T-cell (primary cell): ENCODE results near the gene PCMTD2. TPM values are rescaled to one million over a fixed set of nuclear protein-coding genes. Genes with fewer than 3 reads are reported as not detected.

Experiments
- ATAC-seq, 4 experiments: fragments of 200-7000 bp in 3 of 4; fragments of 150-1000 bp in 1 of 4; cut with Tn5 transposase; replicated peaks in 1 of 4; 1 replicate in 3 of 4; 2 replicates in 1 of 4; pipeline ENCODE4 v1.10.0; 2021; ENCODE audit warnings: moderate library complexity in 3 of 4, mild to moderate bottlenecking in 2 of 4, moderate number of reproducible peaks in 1 of 4
- CTCF ChIA-PET, 2 donors: fragments of 300-600 bp; sonication (Branson Sonifier 250); formaldehyde crosslinking; loops; one replicate each; lab custom pipeline; 2022; ENCODE audit warnings: antibody characterized with exemption in 2 of 2; lab: Charles Lee
- POLR2A ChIA-PET, 2 donors: fragments of 300-600 bp; sonication (Branson Sonifier 250); formaldehyde crosslinking; loops; one replicate each; lab custom pipeline; 2022; ENCODE audit warnings: antibody characterized with exemption in 2 of 2; lab: Charles Lee
- DNase-seq, 35 experiments: peaks; one replicate each; pipeline versions ENCODE4 v3.0.0 to v3.0.0-alpha.2; 2013 to 2023
- H3K27ac ChIP-seq: one replicate; pipeline ENCODE4 v1.5.1; 2013; ENCODE audit warnings: low read length
- H3K27me3 ChIP-seq, 2 experiments: replicated peaks in 1 of 2; 1 replicate in 1 of 2; 2 replicates in 1 of 2; pipeline versions ENCODE4 v1.6.1 to v1.7.0; 2013; ENCODE audit warnings: low read length in 1 of 2, mixed read lengths in 1 of 2; ENCODE audit not compliant: control insufficient read depth in 2 of 2, insufficient read depth in 2 of 2; ENCODE audit errors: extremely low read depth in 1 of 2
- H3K36me3 ChIP-seq, 2 donors: 1 replicate in 1 of 2; 2 replicates in 1 of 2; pipeline versions ENCODE4 v1.6.1 to v1.7.0; 2013; ENCODE audit warnings: low read length in 1 of 2; ENCODE audit not compliant: control insufficient read depth in 2 of 2, insufficient read depth in 1 of 2; ENCODE audit errors: extremely low read depth in 1 of 2
- H3K4me1 ChIP-seq, 2 experiments: 1 replicate in 1 of 2; 2 replicates in 1 of 2; pipeline versions ENCODE4 v1.6.1 to v1.7.0; 2013; ENCODE audit warnings: low read length in 2 of 2, mixed read lengths in 1 of 2; ENCODE audit not compliant: insufficient read depth in 2 of 2, control insufficient read depth in 1 of 2; ENCODE audit errors: extremely low read depth in 1 of 2
- H3K4me3 ChIP-seq, 2 donors: 1 replicate in 1 of 2; 2 replicates in 1 of 2; pipeline versions ENCODE4 v1.5.1 to v1.7.0; 2013; ENCODE audit warnings: mild to moderate bottlenecking in 2 of 2, low read length in 1 of 2, moderate library complexity in 1 of 2; ENCODE audit not compliant: control insufficient read depth in 1 of 2; ENCODE audit errors: extremely low read depth in 1 of 2
- H3K9me3 ChIP-seq: 2 replicates; pipeline ENCODE4 v1.7.0; 2013
- H3K27ac Mint-ChIP-seq, 2 donors: one replicate each; pipeline ENCODE4 v1.8.0; 2020 to 2021; ENCODE audit warnings: mild to moderate bottlenecking in 2 of 2, mixed read lengths in 2 of 2
- H3K27me3 Mint-ChIP-seq, 2 donors: one replicate each; pipeline ENCODE4 v1.8.0; 2021 to 2022; ENCODE audit warnings: mixed read lengths in 2 of 2
- H3K36me3 Mint-ChIP-seq: one replicate; pipeline ENCODE4 v1.8.0; 2021; ENCODE audit warnings: mixed read lengths
- H3K4me1 Mint-ChIP-seq, 3 donors: one replicate each; pipeline ENCODE4 v1.8.0; 2020 to 2022; ENCODE audit warnings: mixed read lengths in 3 of 3, mild to moderate bottlenecking in 1 of 3
- H3K4me3 Mint-ChIP-seq, 3 donors: one replicate each; pipeline ENCODE4 v1.8.0; 2020 to 2022; ENCODE audit warnings: mild to moderate bottlenecking in 3 of 3, mixed read lengths in 3 of 3, moderate library complexity in 3 of 3
- H3K9me3 Mint-ChIP-seq, 3 donors: one replicate each; pipeline ENCODE4 v1.8.0; 2020 to 2022; ENCODE audit warnings: mixed read lengths in 3 of 3
- WGBS: methylation state at CpG from one replicate; pipeline ENCODE4 v1.1.5; 2013; ENCODE audit warnings: missing lambda C conversion rate; ENCODE audit not compliant: insufficient coverage; 5-methylcytosine and 5-hydroxymethylcytosine counted together
- total RNA-seq, 35 experiments: library from RNA in 6 of 35; stranded (reverse) in 6 of 35; fragments of 120-200 nt in 1 of 35; gene quantifications; one replicate each; pipeline versions ENCODE4 v1.2.1 to v1.2.4 and lab custom pipeline; 2013 to 2026

Gene PCMTD2
- total RNA-seq, 5 donors from 2014 or later (not counting 1 experiment from before 2014, with no cell fraction given) = 92.0 to 175 (median 160) TPM

DNA sequence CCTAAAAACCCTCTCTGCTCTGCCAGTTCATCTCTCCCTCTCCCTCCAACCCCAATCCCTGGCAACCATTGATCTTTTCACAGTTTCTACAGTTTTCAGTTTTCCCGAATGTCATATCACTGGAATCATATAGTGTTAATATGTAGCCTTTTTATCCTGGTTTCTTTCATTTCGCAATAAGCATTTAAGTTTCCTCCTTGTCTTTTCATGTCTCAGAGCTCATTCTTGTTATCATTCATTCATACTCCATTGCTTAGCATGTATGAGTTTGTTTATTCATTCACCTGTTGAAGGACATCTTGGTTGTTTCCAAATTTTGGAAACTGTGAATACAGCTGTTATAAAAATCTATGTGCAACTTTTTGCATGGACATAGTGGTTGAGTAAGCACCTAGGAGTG, 5.5 kb upstream of the PCMTD2 start:
- ATAC-seq (no peak), DNase-seq (no peak)
- no peaks in the 10 kb centered on the region for H3K9me3 Mint-ChIP-seq
- WGBS = no CpG with 5 or more reads among the region's 2 CpGs
- no peak overlapping the region for H3K27ac Mint-ChIP-seq
- H3K27me3 ChIP-seq = peaks cover 0 to 40% of the 10 kb centered on the region in 2 experiments
- H3K36me3 Mint-ChIP-seq = no peaks in the 10 kb centered on the region
- H3K4me3 ChIP-seq = no peak overlapping the region
- H3K4me1 Mint-ChIP-seq = peaks cover 8 to 16% (median 9%) of the 10 kb centered on the region in 3 donors
- H3K36me3 ChIP-seq = no peaks in the 10 kb centered on the region
- CTCF ChIA-PET = no interaction called here
- H3K27ac ChIP-seq = no peak overlapping the region
- H3K4me1 ChIP-seq = peaks cover 2 to 11% of the 10 kb centered on the region in 2 experiments
- H3K4me3 Mint-ChIP-seq = no peak overlapping the region
- peaks cover 10 to 19% of the 10 kb centered on the region in 2 donors for H3K27me3 Mint-ChIP-seq
- POLR2A ChIA-PET = no interaction called here
- H3K9me3 ChIP-seq = no peaks in the 10 kb centered on the region

GRCh38 chr20:64253000-64253383, 2.6 kb upstream of the PCMTD2 start:
- POLR2A ChIA-PET = no interaction called here
- Mint-ChIP-seq H3K36me3 (no peaks in the 10 kb centered on the region), H3K9me3 (no peaks in the 10 kb centered on the region), H3K27me3 (peaks cover 0 to 1% of the 10 kb centered on the region in 2 donors), H3K4me1 (peaks cover 28 to 31% (median 28%) of the 10 kb centered on the region in 3 donors), H3K4me3 (no peak overlapping the region), H3K27ac (no peak overlapping the region)
- Histone ChIP-seq H3K9me3 (no peaks in the 10 kb centered on the region), H3K4me3 (no peak overlapping the region), H3K27me3 (peaks cover 0 to 16% of the 10 kb centered on the region in 2 experiments), H3K36me3 (no peaks in the 10 kb centered on the region), H3K4me1 (peaks cover 17 to 31% of the 10 kb centered on the region in 2 experiments), H3K27ac (no peak overlapping the region)
- DNase-seq = no peak
- ATAC-seq = no peak
- CTCF ChIA-PET = no interaction called here
- WGBS = 91% methylated on average over 3 of the region's 4 CpGs

DNA sequence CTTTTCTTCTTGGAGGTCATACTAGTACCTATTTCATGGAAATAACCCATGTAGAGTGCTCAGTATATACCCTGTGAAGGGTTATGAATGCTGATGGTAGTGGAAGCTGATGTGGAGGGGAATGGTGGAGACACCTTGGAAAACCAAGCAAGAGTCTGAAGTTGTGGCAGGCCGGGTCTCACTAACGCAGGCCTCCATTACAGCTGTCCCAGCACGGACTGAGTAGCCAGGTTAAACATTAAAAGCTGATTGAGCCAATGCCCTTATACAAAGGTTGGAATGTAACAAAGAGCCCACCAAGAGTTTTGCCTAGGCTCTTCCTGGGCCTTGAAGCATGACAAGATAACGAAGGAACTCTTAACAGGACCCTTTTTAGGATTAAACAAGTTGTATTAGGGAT, 2.1 kb upstream of the PCMTD2 start:
- 100% methylated on average over 3 of the region's 4 CpGs for WGBS
- Mint-ChIP-seq H3K9me3 (no peaks in the 10 kb centered on the region), H3K27ac (no peak overlapping the region), H3K36me3 (no peaks in the 10 kb centered on the region), H3K27me3 (peaks cover 0 to 1% of the 10 kb centered on the region in 2 donors), H3K4me3 (peak overlapping the region; percentile 6 to 96 (median 34)), H3K4me1 (peaks cover 32 to 35% (median 32%) of the 10 kb centered on the region in 3 donors)
- Histone ChIP-seq H3K9me3 (no peaks in the 10 kb centered on the region), H3K27me3 (peaks cover 0 to 13% of the 10 kb centered on the region in 2 experiments), H3K36me3 (no peaks in the 10 kb centered on the region), H3K4me3 (no peak overlapping the region), H3K27ac (no peak overlapping the region), H3K4me1 (peaks cover 21 to 34% of the 10 kb centered on the region in 2 experiments)
- ATAC-seq (no peak), DNase-seq (no peak)
- POLR2A ChIA-PET = no interaction called here
- CTCF ChIA-PET = interaction anchor here in 1 of 2 donors (0.5 kb wide), 1 partner anchor 176 kb away, joined by 4 read pairs; no protein-coding TSS in a partner anchor

GRCh38 chr20:64254156-64254555, 1.4 kb upstream of the PCMTD2 start:
- Histone ChIP-seq H3K4me1 (peaks cover 27 to 38% of the 10 kb centered on the region in 2 experiments), H3K4me3 (no peak overlapping the region), H3K27me3 (peaks cover 0 to 11% of the 10 kb centered on the region in 2 experiments), H3K36me3 (no peaks in the 10 kb centered on the region), H3K27ac (no peak overlapping the region), H3K9me3 (no peaks in the 10 kb centered on the region)
- Mint-ChIP-seq H3K36me3 (peaks cover 6% of the 10 kb centered on the region), H3K27ac (peak overlapping the region; percentile 57 to 83), H3K27me3 (peaks cover 0 to 1% of the 10 kb centered on the region in 2 donors), H3K4me3 (peak overlapping the region; percentile 70 to 96 (median 77)), H3K4me1 (peaks cover 39 to 42% (median 39%) of the 10 kb centered on the region in 3 donors), H3K9me3 (no peaks in the 10 kb centered on the region)
- ChIA-PET CTCF (no interaction called here), POLR2A (no interaction called here)
- peak in 2 of 35 experiments; percentile 5 to 11 for DNase-seq
- WGBS = 100% methylated on average over 1 of the region's 5 CpGs
- no peak for ATAC-seq

DNA sequence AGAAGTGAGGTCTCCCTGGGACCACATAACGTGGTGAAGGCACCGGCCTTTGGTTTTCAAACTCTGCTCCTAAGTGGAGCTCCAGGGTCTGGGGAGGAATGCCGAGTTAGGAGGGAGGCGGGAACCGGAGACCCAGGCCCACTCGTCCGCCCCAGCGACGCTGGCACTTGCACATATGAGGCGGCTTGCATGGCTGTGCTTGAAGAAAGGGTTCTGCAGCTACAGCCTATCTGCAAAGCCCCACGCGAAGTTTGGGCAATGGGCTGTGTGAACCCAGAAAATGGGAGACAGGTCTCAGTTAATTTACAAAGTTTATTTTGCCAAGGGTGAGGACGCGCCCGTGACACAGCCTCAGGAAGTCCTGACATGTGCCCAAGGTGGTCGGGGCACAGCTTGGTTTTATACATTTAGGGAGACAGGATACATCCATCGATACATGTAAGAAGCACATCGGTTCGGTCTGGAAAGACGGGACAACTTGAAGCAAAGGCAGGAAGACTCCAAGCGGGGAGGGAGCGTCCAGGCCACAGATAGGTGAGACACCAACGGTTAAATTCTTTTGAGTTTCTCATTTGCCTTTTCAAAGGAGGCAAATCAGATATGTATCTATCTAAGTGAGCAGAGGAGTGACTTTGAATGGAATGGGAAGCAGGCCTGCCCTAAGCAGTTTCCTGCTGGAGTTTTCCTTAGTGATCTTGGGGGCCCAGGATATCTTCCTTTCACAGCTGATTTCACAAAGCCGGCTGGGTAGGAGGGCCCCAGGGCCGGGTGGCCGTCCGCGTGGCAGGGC, 782 bp upstream of the PCMTD2 start:
- peaks cover 29 to 41% of the 10 kb centered on the region in 2 experiments for H3K4me1 ChIP-seq
- peaks cover 0 to 11% of the 10 kb centered on the region in 2 experiments for H3K27me3 ChIP-seq
- DNase-seq (peak in 2 of 35 experiments; percentile 9 to 16), ATAC-seq (no peak)
- CTCF ChIA-PET = interaction anchor here in 1 of 2 donors (0.5 kb wide), 1 partner anchor 1953 kb away, joined by 3 read pairs; no protein-coding TSS in a partner anchor
- Mint-ChIP-seq H3K27me3 (peaks cover 0 to 1% of the 10 kb centered on the region in 2 donors), H3K4me1 (peaks cover 44 to 49% (median 45%) of the 10 kb centered on the region in 3 donors), H3K27ac (peak overlapping the region; percentile 83), H3K9me3 (no peaks in the 10 kb centered on the region), H3K36me3 (peaks cover 7% of the 10 kb centered on the region), H3K4me3 (peak overlapping the region; percentile 70 to 96 (median 77))
- H3K36me3 ChIP-seq = peaks cover 0 to under 1% of the 10 kb centered on the region in 2 donors
- POLR2A ChIA-PET = no interaction called here
- peak overlapping the region; percentile 45 to 52 for H3K4me3 ChIP-seq
- H3K27ac ChIP-seq = no peak overlapping the region
- H3K9me3 ChIP-seq = no peaks in the 10 kb centered on the region
- 75% methylated on average over 25 of the region's 28 CpGs for WGBS

GRCh38 chr20:64256282-64256935, 861 bp downstream of the PCMTD2 start:
- peak overlapping the region; percentile 90 to 96 (median 95) for H3K4me3 Mint-ChIP-seq
- Histone ChIP-seq H3K4me3 (peak overlapping the region; percentile 68 to 86), H3K27ac (peak overlapping the region; percentile 56), H3K4me1 (peaks cover 43 to 57% of the 10 kb centered on the region in 2 experiments), H3K9me3 (no peaks in the 10 kb centered on the region), H3K27me3 (peaks cover 0 to 11% of the 10 kb centered on the region in 2 experiments), H3K36me3 (peaks cover 0 to 6% of the 10 kb centered on the region in 2 donors)
- ATAC-seq (peak in 1 of 4 experiments; percentile 7), DNase-seq (peak in 3 of 35 experiments; percentile 10 to 31 (median 10))
- H3K36me3 Mint-ChIP-seq = peaks cover 20% of the 10 kb centered on the region
- peaks cover 0 to 1% of the 10 kb centered on the region in 2 donors for H3K27me3 Mint-ChIP-seq
- 81% methylated on average over 2 of the region's 15 CpGs for WGBS
- H3K4me1 Mint-ChIP-seq = peaks cover 60 to 65% (median 62%) of the 10 kb centered on the region in 3 donors
- POLR2A ChIA-PET = interaction anchor here (0.5 to 0.8 kb wide), 3 partner anchors 11 to 268 kb away, joined by 3 to 15 read pairs (median 3); no protein-coding TSS in a partner anchor
- H3K27ac Mint-ChIP-seq = peak overlapping the region; percentile 92 to 96
- no peaks in the 10 kb centered on the region for H3K9me3 Mint-ChIP-seq
- CTCF ChIA-PET = no interaction called here
